Stimulated activated CD8-positive, alpha-beta memory T cell treated with anti-CD3 and anti-CD28 coated beads, Interleukin-4, amount 100 ng/mL, for 4 hours (primary cell): Measurements from ENCODE around the gene CHST8.

Experiments used
- DNase-seq, 2 donors: peaks; one replicate each; pipeline ENCODE4 v3.0.0-alpha.2; 2020; ENCODE audit warnings: low read depth in 2 of 2, low spot score in 1 of 2

Gene CHST8

DNA sequence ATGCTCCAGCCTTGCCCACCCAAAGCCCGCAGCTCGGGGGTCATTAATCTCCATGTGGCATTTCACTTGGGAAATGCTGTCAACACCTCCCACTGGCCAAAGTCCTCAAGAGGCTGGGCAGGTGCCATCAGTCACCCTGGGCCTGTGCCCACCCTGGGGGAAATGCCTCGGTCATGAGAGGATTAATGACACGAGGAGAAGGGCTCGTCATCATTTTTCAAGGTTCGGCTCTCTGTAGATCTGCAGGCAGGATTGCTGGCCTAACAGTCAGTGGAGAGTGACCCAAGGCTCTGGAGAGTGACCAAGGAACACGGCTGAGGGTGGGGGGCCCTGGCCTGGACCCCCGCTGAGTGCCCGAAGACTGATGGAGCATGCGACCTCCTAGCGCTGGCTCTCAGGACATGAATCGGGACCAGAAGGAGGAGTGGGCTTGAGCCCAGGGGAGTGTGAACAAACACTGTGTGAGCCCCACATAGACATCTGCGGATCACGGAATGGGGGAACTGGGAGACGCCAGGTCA lies 159.7 kb downstream of the CHST8 start:
- no peak for DNase-seq

DNA sequence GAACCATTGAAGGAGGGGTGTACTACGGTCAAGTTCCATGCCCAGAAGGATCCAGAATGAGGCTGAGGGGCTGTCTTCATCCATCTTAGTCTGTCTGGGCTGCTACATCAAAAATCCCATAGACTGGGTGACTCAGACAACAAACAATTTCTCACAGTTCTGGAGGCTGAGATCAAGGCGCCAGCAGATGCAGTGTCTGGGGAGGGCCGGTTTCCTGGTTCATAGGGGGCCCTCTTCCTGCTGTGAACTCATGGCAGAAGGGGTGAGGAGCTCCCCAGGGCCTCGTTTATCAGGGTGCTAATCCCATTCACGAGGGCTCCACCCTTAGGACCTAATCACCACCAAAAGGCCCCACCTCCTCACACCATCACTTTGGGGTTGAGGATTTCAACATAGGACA lies 160.2 kb downstream of the CHST8 start:
- DNase-seq: no peak

- DNase-seq: no peak
Measured at GRCh38 chr19:33784432-33784831, 162.7 kb downstream of the CHST8 start.

DNA sequence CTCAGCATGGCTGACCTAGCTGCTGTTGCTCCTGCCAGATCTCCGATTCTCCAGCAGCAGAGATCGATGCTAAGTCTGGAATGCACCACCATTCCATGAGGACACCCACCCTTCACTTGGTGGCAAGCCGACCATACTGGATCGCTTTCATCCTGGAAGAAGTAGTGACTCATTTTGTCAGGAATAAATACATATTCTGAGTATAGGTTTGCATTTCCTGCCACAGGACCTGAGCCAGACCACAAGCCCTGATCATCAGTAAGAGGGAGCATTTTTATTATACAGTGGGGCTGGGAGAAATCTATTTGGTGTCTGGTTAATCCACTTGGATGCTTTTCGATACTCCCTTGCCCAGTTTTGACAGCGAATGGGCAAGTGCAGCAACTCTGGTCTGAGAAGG lies 164.0 kb downstream of the CHST8 start:
- DNase-seq: no peak

GRCh38 chr19:33788676-33789075 lies 166.9 kb downstream of the CHST8 start:
- no peak for DNase-seq

- no peak for DNase-seq
Measured at GRCh38 chr19:33789344-33789743, 167.6 kb downstream of the CHST8 start.

- no peak for DNase-seq
Measured at GRCh38 chr19:33794683-33795369, 173.1 kb downstream of the CHST8 start.

- no peak for DNase-seq
Measured at GRCh38 chr19:33795370-33796163, 173.8 kb downstream of the CHST8 start.

DNA sequence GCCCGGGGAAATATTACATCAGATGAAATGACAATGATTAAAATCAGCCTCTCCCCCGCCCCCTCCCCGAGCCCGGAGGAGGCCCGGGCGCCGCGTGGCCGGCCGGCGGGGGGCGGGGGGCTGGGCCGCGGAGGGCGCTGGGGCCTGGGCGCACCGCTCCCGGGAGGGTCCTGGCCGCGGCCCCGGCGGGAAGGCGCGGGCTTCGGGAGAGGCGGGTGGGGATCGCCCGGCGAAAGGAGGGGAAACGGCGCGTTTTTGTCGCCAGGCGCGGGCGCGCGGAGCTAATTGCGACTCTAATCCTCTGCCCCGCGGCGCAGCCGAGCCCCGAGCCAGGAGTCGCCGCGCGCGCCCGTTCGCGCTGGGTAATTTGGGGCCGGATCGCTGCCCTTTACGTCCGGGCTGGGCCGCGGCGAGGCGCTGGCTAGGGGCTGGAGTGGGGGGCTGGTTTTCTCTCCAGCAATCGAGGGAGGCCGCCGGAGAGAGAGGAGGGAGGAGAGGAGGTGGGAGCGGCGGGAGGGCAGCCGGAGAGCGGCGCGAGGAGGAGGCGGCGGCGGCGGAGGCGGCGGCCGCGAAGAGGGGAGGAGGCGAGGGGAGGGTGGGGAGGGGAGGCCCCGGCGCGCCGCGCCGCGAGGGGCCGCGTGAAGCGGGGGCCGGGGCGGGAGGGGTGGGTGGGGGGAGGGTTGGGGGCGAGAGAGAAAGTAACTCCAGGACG lies 174.6 kb downstream of the CHST8 start, which contains the start of gene KCTD15:
Gene KCTD15, plus strand, starts transcription at position 707 of the 712 bp plus-strand sequence. CDS start 3,585 bp downstream, outside the sequence.
- no peak for DNase-seq

DNA sequence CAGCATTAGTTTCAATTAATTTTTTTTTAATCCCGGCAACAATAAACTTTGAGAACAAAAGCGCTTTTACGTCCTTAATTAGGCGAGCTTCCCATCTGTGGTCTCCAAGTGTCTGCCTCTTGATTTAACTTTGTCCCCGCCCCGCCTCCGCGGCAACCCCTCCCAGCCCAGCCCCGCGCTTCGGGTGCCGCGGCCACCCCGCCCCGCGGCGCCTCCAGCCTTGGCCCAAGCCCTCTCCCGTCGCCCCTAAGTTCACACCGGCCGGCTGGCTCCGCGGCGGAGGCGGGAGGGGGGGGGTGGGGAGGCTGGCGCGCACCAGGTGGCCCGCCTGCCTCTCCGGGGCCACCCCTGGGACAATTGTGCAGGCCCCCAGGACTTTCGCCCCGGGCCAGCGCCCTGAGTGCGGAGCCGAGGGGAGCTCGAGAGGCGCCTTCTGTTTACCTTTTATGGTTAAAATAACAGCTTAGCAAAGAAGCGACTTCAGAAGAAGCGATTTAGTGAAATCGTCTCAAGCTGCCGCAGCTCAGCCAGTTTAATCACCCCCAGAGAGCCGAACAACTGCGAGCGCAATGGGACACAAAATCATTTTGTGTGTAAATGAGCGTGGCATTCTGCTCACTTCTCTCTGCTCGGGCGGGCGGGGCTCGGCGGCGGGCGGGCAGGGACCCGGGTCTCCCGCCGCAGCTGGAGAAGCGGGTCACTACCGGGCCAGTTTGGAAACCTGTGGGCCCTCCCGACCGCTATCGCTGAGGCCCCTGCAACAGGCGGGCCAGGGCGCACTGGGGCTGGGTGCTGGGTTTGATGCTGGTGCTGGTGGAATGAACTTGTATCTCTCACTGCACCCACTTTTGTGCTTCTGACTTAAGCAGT lies 176.3 kb downstream of the CHST8 start:
- DNase-seq: no peak

GRCh38 chr19:33798681-33799111 lies 176.9 kb downstream of the CHST8 start:
- no peak for DNase-seq

DNA sequence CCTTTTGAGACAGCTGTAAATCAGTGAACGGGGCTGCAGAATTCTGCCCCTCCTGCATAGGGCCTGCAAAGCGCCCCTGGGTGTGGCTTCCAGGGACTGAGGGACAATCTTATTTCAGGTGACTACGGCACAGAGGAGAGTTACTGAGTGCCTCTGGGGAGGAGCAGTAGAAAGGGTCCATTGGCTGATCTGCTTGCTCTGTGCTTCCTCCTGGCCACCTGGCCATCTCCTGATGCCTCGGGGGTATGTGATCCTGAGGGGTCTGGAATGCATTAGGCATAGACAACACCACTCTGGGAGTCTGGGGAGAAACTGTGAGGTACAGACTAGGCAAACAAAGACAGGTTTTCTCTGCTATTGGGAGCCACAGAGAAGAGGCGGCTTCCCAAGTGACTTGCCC lies 177.7 kb downstream of the CHST8 start:
- DNase-seq: no peak

- DNase-seq: no peak
Measured at GRCh38 chr19:33800012-33800680, 178.4 kb downstream of the CHST8 start.

DNA sequence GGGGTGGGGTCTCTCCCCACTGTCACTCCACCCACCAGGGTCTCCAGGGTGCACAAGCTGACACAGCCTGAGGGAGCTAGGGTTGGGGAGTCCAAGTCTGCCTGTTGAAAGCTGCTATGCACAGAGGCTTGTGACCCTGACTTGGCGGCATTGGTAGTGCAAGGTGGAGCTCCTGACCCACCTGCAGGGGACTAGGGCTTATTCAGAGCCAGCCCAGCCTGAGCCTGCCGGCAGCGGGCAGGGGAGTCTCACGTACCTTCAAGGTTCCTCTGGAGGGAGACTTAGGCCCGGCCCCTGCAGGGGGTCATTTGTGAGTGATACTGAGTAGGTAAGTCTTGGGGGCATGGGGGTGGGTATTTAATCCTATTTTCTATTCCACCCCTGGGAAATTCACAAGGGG lies 179.7 kb downstream of the CHST8 start:
- DNase-seq: no peak

DNA sequence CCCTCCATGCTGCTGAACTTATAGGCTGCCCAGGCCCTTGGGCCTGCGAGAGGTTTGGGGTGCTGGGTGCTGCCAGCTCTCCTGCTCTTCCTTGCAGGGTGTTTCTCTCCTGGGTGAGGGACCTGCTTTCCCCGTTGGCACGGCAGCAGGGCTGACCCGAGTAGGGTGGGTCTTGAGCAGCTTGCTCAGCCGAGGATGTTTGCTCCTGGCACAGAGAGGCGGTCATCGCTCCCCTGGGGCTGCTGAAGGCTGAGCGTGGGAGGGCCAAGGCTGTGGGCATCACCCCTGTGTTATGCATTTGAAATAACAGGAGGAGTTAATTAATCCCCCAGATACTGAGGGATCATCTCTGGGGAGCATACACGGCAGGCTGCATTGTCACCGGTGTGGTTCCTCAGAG lies 180.2 kb downstream of the CHST8 start:
- no peak for DNase-seq

DNA sequence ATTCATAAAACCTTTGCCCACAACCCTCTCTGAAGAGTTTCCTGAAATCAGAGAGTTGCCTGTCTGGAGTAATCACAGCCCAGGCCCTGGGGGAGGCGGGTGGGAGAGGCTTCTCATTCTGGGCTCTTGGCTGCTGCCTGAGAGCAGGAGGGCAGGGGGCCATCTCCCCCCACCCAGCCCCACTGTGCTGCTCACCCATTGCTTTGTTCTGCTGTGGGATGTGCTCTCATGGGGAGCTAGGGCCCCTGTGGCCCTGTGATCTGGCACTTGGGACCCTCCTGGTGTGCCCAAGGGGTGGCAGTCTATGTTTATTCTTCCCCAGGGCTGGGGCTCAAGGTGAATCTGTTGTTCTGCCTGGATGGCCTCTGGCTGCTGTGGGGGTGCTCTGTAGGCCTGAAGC lies 181.0 kb downstream of the CHST8 start:
- DNase-seq: no peak

DNA sequence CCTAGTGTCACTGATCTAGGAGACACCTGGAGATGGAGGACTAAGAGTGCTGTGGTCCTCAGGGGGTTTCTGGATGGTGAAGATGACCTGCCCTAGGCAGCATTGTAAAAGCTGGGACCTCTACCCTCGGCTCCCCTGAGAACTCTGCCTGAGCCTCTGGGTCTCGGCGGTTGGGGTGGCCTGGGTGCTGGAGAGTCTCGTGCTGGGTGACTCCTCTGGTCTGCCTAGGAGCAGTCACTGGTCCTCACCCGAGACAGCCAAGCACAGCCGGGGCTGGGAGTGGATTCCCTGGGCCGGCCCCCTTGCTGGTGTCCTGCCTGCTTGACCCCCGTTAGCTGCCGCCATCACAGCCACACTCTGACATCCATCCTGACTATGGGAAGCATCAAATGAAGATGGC lies 181.6 kb downstream of the CHST8 start:
- no peak for DNase-seq

- no peak for DNase-seq
Measured at GRCh38 chr19:33804021-33804799, 182.5 kb downstream of the CHST8 start.

DNA sequence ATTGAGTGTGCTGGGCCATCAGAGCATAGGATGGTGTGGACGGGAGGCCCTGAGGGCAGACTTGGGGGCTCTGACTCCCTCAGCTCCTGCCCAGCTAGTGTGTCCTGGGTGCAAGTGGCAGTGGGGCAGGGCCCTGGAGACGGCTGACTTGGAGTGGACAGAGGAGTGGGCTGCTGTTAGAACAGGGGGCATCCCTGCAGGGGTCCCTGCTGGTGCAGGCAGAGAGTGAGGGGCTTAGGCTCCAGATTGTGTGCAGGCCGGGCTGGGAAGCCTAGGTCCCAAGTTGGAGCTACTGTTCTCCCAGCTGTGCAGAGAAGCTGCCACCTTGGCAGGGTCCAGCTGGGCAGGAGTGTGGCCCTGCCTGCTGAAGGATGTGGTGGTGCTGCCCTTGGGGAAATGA lies 183.6 kb downstream of the CHST8 start:
- no peak for DNase-seq
